Stimulated activated CD8-positive, alpha-beta memory T cell treated with anti-CD3 and anti-CD28 coated beads, Interleukin-15, amount 100 ng/mL, for 48 hours (primary cell): ENCODE results near the gene CHRNB1.

Experiments
- DNase-seq, 2 donors: peaks; one replicate each; pipeline ENCODE4 v3.0.0-alpha.2; 2020; ENCODE audit warnings: low read depth in 2 of 2

Gene CHRNB1

GRCh38 chr17:7415784-7416183 is 29.1 kb upstream of the CHRNB1 start:
- DNase-seq: no peak

GRCh38 chr17:7416323-7416722 is 28.5 kb upstream of the CHRNB1 start:
- no peak for DNase-seq

GRCh38 chr17:7417056-7417655 is 27.7 kb upstream of the CHRNB1 start:
- DNase-seq: no peak

GRCh38 chr17:7418472-7419152 is 26.2 kb upstream of the CHRNB1 start:
- DNase-seq: no peak

- DNase-seq: no peak
Measured at GRCh38 chr17:7419819-7420610, 24.8 kb upstream of the CHRNB1 start, which contains the start of gene SPEM1. Gene SPEM1, plus strand, starts transcription at chr17:7420324. Its CDS starts 61 bp downstream, at chr17:7420385.

- no peak for DNase-seq
Measured at GRCh38 chr17:7421186-7421585, 23.7 kb upstream of the CHRNB1 start.

- DNase-seq: no peak
Measured at GRCh38 chr17:7423679-7424078, 21.2 kb upstream of the CHRNB1 start.

- DNase-seq: no peak
Measured at GRCh38 chr17:7425316-7425715, 19.5 kb upstream of the CHRNB1 start, which contains the start of gene SPEM2. Gene SPEM2, plus strand, starts transcription at chr17:7425616. Its CDS starts 73 bp downstream, at chr17:7425689.

- DNase-seq: no peak
Measured at GRCh38 chr17:7425756-7426155, 19.1 kb upstream of the CHRNB1 start.

- no peak for DNase-seq
Measured at GRCh38 chr17:7426203-7426863, 18.5 kb upstream of the CHRNB1 start.

GRCh38 chr17:7426896-7427489 is 17.9 kb upstream of the CHRNB1 start:
- no peak for DNase-seq

- no peak for DNase-seq
Measured at GRCh38 chr17:7427549-7427948, 17.3 kb upstream of the CHRNB1 start.

- DNase-seq: no peak
Measured at GRCh38 chr17:7428557-7428956, 16.3 kb upstream of the CHRNB1 start, which contains the start of gene SPEM3. Gene SPEM3, plus strand, starts transcription at chr17:7428857. Its CDS starts 46 bp downstream, at chr17:7428903.

GRCh38 chr17:7429722-7430121 is 15.1 kb upstream of the CHRNB1 start:
- DNase-seq: no peak

- no peak for DNase-seq
Measured at GRCh38 chr17:7431231-7431630, 13.6 kb upstream of the CHRNB1 start.

- no peak for DNase-seq
Measured at GRCh38 chr17:7432296-7432695, 12.6 kb upstream of the CHRNB1 start.

- peak in 1 of 2 donors; percentile 42 for DNase-seq
Measured at GRCh38 chr17:7435676-7436555, 8.9 kb upstream of the CHRNB1 start.

GRCh38 chr17:7436556-7437368 is 8.1 kb upstream of the CHRNB1 start:
- peak; percentile 77 to 83 for DNase-seq

- DNase-seq: no peak
Measured at GRCh38 chr17:7437369-7437863, 7.4 kb upstream of the CHRNB1 start.
